Retinal pigment epithelial cell (primary cell): ENCODE results near the gene PIP5K1B.
A peak's percentile ranks its signal among the peaks of the same experiment; 100 is the strongest.

ENCODE experiments used
- DNase-seq: peaks from one replicate; pipeline ENCODE4 v3.0.0-alpha.2; 2010; ENCODE audit warnings: low read depth
- H3K4me3 ChIP-seq: 2 replicates; pipeline ENCODE4 v1.5.1; 2011; ENCODE audit warnings: mild to moderate bottlenecking, low read length, control low read depth, moderate library complexity
- TF ChIP-seq, protein P1 (sequence below): conservative IDR thresholded peaks from 2 replicates; pipeline ENCODE4 v1.5.1; 2011; ENCODE audit warnings: low read depth, low read length, control low read depth, inconsistent platforms

PIP5K1B gene

DNA sequence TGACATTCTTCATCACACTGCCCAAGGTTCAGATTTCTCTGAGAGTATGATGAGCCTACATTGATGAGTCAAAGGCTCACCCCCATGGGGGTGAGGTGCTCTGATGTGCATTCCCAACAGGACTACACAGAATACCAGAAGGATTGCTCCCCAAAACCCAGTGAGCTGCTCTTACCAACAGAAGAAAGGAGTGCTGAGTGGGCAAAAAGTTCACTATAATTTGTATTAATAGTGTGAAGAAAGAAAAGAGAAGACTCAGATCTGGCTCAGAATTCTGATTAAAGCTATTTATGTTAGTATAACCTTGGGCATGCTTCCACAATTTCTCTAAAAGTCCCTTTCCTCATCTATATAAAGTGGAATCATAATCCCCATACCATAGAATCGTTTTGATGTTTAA lies 262.8 kb downstream of the PIP5K1B start:
- H3K4me3 ChIP-seq, result no peak overlapping the region
- no peak for DNase-seq
- TF ChIP-seq, protein P1, sequence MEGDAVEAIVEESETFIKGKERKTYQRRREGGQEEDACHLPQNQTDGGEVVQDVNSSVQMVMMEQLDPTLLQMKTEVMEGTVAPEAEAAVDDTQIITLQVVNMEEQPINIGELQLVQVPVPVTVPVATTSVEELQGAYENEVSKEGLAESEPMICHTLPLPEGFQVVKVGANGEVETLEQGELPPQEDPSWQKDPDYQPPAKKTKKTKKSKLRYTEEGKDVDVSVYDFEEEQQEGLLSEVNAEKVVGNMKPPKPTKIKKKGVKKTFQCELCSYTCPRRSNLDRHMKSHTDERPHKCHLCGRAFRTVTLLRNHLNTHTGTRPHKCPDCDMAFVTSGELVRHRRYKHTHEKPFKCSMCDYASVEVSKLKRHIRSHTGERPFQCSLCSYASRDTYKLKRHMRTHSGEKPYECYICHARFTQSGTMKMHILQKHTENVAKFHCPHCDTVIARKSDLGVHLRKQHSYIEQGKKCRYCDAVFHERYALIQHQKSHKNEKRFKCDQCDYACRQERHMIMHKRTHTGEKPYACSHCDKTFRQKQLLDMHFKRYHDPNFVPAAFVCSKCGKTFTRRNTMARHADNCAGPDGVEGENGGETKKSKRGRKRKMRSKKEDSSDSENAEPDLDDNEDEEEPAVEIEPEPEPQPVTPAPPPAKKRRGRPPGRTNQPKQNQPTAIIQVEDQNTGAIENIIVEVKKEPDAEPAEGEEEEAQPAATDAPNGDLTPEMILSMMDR, result no peak

DNA sequence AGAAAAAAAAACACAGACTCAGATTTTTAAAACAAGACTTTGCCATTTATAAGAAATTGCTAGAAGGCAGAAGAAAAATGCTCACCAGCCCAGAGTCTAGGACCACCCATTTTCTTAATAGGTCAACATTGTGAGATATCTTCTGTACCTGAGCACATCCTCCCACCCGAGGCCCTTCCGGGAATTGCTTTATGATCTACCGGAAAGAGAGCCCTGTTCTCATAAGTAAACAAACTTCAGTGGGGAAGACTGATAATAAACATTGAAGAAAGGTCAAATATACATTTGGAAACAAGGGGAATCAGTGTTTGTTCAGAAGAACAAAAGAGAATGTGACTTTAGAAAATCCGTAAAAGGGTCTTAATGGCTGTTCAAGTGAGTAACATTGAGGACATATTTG lies 264.5 kb downstream of the PIP5K1B start:
- no peak for DNase-seq
- TF ChIP-seq, protein P1, result no peak
- H3K4me3 ChIP-seq, result no peak overlapping the region

DNA sequence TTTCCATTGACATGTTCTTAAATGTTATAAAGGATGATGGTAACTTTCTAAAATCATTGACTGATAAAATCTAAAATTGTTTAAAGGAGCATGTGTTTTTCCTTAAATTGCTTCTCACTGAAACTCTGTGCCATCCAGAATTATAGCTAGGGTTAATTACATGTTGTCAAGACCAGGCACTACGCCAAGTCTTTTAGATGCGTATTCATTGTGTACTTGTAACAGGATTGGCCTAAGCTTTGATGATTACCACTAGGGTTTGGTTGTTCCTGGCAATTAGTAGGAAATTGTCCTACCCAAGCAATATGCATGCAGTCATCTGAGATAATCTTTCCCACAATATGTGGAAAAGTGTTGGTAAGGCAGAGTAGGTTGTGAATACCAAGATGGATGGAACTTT lies 265.1 kb downstream of the PIP5K1B start:
- no peak overlapping the region for H3K4me3 ChIP-seq
- DNase-seq, result peak; percentile 89

DNA sequence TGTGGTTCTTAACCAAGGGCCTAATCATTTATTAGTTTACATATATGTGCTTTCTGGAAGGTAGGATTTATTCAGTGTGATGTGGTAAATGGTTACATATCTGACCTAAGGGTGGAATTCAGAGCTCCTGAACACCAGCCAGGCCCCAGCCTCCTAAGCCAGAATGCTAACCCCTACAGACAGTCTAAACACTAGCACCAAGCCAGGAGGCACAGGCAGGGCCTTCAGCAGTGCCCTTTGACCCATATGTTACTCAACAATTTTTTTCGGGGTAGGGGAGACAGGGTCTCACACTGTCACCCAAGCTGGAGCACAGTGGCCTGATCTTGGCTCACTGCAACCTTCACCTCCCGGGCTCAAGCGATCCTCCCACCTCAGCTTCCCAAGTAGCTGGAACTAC lies 268.6 kb downstream of the PIP5K1B start:
- DNase-seq, result no peak
- TF ChIP-seq, protein P1, result no peak
- no peak overlapping the region for H3K4me3 ChIP-seq

More for the DNA sequence above, 265.1 kb downstream of the PIP5K1B start:
- TF ChIP-seq, protein P1, result no peak

DNA sequence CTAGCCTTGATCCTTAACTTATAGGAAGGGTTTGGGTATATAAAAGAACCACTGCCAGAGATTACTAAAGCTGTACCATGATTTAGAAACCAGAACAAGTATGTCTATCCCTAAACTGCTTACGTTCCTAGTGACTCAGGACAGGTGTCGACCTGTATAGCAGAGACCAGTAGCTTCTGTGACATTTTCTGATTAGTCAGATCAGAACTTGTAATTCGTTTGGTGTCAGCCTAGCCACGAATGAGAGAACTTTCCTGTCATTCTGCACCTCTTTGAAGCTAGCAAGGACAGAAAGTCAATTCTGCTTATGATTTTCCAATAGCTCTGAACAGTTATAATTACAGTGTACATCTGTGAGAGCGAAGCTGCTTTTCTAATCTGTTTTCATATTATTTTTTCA lies 269.4 kb downstream of the PIP5K1B start:
- H3K4me3 ChIP-seq, result no peak overlapping the region
- DNase-seq, result no peak
- TF ChIP-seq, protein P1, result no peak

DNA sequence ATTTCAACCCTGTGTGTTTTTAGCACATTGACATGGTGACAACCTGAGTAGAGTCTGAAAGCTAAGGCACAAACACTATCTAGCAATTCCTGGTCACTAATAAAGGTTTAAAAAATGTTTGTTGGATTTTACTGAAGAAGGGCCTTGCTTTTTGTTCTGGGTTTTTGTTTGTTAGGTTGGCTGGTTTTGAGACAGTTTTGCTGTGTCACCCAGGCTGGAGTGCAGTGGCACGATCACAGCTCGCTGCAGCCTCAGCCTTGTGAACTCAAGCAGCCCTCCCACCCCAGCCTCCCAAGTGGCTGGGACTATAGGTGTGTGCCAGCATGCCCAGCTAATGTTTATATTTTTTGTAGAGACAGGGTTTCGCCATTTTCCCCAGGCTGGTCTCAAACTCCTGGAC lies 269.9 kb downstream of the PIP5K1B start:
- TF ChIP-seq, protein P1, result no peak
- DNase-seq, result no peak
- H3K4me3 ChIP-seq, result no peak overlapping the region

DNA sequence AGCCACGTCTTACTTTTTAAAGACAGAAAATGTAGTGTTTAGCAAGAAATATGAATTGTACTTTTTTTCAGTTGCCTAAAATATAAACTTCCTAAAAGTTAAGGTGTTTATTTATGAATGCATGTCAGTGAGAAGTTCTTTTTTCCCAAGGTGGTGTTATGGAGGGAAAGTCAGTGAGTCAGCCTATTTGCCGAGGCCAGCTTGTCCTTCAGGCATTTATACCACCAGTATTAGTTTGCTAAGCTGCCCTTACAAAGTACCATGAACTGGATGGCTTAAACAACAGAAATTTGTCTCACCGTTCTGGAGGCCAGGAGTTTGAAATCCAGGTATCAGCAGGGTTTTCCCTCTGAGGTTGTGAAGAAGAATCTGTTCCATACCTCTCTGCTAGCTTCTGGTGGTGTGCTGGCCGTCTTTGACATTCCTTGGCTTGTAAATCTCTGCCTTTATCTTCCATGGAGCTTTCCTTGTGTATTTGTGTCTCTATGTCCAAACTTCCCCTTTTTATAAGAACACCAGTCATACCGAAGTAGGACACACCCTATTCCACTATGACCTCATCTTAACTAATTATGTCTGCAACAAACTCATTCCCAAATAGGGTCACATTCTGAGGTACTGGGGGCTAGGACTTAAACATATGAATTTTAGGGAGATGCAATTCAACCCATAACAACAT lies 270.5 kb downstream of the PIP5K1B start:
- H3K4me3 ChIP-seq, result no peak overlapping the region
- TF ChIP-seq, protein P1, result no peak
- no peak for DNase-seq
